D721Med (cell line): ENCODE results near the gene NAV2.

Experiments
- DNase-seq: peaks from one replicate; pipeline ENCODE4 v3.0.0; 2011; ENCODE audit warnings: low spot score; ENCODE audit not compliant: insufficient read length
- FAIRE-seq: peaks from 2 replicates; lab custom pipeline; 2011; peaks lifted over from hg19 to GRCh38; lab: Jason Lieb, UNC
- TF ChIP-seq, protein P1 (sequence below): IDR thresholded peaks from 2 replicates; pipeline ENCODE4 v1.5.1; 2012; ENCODE audit warnings: mild to moderate bottlenecking, control low read depth; ENCODE audit not compliant: insufficient read depth; ENCODE audit errors: missing control alignments

Gene NAV2

DNA sequence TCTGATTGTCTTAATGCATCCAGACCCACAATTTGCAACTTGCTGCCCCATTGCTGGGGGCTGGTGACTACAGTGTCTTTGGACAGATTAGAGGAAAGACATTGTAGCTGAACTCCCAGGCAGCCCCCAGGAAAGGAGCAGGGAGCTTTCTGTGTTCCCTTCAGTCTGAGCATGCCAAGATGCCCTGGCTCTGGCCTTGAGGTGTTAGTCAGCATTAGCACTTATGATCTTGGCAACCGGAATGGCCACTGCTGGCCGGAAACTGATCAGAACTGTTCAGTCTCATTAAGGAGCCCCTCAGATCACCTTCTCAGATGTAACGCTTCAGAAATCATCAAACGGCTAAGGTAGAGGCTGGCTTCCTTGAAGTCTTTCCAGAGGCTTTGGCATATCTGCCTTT is 195.2 kb downstream of the NAV2 start:
- TF ChIP-seq, protein P1, sequence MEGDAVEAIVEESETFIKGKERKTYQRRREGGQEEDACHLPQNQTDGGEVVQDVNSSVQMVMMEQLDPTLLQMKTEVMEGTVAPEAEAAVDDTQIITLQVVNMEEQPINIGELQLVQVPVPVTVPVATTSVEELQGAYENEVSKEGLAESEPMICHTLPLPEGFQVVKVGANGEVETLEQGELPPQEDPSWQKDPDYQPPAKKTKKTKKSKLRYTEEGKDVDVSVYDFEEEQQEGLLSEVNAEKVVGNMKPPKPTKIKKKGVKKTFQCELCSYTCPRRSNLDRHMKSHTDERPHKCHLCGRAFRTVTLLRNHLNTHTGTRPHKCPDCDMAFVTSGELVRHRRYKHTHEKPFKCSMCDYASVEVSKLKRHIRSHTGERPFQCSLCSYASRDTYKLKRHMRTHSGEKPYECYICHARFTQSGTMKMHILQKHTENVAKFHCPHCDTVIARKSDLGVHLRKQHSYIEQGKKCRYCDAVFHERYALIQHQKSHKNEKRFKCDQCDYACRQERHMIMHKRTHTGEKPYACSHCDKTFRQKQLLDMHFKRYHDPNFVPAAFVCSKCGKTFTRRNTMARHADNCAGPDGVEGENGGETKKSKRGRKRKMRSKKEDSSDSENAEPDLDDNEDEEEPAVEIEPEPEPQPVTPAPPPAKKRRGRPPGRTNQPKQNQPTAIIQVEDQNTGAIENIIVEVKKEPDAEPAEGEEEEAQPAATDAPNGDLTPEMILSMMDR = no peak
- DNase-seq (no peak), FAIRE-seq (no peak)

- no peak for DNase-seq
- FAIRE-seq = no peak
- TF ChIP-seq, protein P1 = no peak
These were observed 198.3 kb downstream of the NAV2 start for GRCh38 chr11:19910931-19911330.

DNA sequence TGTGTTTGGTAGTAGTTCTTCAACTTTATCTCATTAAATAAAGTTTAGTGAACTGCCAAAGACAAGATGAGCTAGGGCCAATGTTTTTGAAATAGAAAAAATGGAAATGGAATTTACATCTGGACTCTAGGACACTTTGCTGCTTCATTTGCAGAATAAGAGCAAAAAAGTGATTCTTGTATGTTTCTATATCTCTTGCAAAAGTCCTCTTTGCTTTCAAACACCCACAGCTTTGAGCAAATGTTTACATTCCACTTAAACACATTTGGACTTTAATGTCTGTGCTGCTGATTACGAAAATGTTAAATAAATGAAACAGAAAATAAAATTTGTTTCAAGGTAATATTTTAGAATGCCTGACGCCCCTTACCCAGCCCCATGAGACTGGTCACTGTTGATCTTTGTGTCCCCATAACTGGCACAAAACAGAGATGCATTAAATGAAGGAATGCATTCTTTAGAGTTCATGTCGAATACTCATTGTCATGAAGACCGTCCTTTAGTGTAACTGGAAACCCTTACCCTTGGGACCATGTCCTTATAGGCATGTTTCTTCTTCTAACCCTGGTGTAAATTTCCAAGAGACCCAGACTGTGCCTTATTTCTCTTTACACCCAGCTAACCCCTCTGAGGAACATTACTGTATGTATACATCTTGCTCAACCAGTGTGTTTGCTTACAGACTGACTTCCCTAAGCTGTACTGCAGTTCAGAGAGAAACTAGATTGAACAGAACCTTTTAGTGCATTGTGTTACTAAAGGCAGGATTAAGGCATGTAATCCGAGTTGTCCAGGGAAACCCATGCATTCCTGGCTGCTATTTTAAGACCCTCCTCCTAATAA is 199.7 kb downstream of the NAV2 start:
- no peak for DNase-seq
- FAIRE-seq = no peak
- TF ChIP-seq, protein P1 = no peak

GRCh38 chr11:19912958-19913892 is 200.6 kb downstream of the NAV2 start:
- no peak for DNase-seq
- no peak for FAIRE-seq
- TF ChIP-seq, protein P1 = no peak

- DNase-seq (no peak), FAIRE-seq (no peak)
- TF ChIP-seq, protein P1 = no peak
These were observed 201.2 kb downstream of the NAV2 start for GRCh38 chr11:19913893-19914249.

DNA sequence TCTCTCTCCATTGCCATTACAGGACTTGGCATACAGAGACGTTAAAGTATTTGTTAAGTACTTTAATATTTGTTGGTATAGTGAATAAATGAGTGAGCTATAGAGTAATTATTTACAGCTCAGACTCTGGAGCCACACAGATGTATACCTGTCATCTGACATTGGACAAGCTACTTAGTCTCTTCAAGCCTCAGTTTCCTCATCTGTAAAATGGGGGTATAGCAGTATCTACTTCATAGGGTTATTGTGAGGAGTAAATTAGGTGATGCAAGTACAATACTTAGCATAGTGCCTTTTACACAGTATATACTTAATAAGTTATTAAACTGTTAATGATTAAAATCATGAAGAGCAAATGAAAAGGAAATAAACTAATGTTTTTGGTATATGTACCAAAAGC is 203.2 kb downstream of the NAV2 start:
- FAIRE-seq = no peak
- TF ChIP-seq, protein P1 = no peak
- no peak for DNase-seq
